Measurements from ENCODE around the gene PRKCE.

GRCh38 chr2:46151577-46151976 lies 500.1 kb downstream of the PRKCE start:
- TF ChIP-seq CTCF (IDR thresholded peaks at IDR 0.05): no peak
- no peak for TF ChIP-seq POLR2A (IDR thresholded peaks at IDR 0.05)
